ENCODE data around the gene AQP5. TPM values are rescaled to one million over a fixed set of nuclear protein-coding genes. Genes with fewer than 3 reads are reported as not detected.

The AQP5 gene
- polyA plus RNA-seq (ENCODE audit: insufficient read length): 0.22 TPM

DNA sequence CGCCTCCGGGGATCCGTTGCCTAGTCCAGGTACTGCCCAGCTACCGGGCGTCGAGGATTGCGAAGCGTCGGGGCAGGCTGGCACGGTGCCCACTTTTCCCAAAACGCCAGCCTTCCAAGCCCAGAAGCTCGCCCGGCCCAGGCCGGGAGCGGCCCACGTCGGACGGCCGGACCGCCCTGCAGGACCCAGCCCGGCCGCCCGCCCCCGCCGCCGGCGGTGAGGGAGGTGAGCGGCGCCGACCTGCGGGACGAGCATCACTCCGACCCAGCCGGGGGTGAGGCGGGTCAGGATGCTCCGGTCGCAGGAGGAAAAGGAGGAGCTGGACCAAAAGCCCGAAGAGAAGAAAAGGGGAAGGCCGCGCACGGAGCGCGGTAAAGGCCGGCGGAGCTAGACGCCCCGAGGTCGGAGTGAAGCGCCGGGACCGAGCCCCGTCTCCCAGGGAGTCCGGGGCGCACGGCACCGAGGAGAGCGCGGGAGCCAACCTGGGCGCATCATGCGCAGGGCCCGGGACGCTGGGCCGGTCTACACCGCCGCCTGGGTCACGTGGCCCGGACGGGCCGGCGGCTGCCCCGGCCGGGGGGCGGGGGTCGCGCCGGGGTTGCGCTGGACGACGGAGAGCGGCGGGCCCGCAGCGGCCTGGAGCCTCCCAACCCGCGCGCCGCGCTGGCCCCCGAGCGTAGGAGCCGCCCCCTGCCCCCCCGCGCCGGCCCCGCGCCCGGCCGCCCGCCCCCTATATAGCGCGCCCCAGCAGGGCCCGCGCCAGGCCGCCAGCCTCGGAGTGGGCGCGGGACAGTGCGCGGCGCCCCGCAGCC is at the start of gene AQP5:
TSS of gene AQP5 (plus strand) at position 762 of the 812 bp plus-strand sequence. CDS start 146 bp downstream, outside the sequence.
- DNase-seq: no peak

- DNase-seq: no peak
Observed at GRCh38 chr12:49912345-49913255, 49.1 kb upstream of the AQP5 start.

DNA sequence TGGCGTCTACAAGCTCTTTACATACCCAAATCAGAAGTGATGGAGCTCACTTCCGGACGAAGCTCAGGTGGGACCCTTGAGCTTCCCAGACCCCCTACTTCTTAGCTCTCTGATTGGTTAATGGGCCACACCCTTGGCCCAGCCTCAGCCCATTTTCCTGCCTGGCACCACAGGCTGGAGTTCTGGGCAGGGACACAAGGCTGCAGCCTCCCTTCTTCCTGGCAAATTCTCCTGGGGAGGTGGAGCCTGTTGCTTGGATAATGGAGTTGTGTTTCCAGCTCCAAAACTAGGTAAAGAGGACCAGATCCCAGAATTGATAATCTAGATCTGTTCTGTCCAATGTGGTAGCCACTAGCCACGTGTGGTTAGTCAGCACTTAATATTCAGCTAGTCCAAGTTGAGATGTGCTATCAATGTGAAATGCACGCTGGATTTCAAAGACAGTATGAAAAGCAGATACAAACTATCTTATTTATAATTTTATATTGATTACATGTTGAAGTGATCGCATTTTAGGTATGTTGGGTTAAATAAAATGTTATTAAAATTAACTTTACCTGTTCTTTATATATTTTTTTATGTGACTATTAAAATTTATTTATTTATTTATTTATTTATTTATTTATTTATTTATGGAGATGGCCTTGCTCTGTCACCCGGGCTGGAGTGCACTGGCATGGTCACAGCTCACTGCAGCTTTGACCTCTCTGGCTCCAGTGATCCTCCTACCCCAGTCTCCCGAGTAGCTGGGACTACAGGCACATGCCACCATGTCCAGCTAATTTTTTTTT is 45.3 kb upstream of the AQP5 start:
- no peak for DNase-seq

- DNase-seq: no peak
Observed at GRCh38 chr12:49917166-49917787, 44.4 kb upstream of the AQP5 start.

- no peak for DNase-seq
Observed at GRCh38 chr12:49917788-49918173, 43.9 kb upstream of the AQP5 start.

- DNase-seq: no peak
Observed at GRCh38 chr12:49920241-49920914, 41.3 kb upstream of the AQP5 start.

DNA sequence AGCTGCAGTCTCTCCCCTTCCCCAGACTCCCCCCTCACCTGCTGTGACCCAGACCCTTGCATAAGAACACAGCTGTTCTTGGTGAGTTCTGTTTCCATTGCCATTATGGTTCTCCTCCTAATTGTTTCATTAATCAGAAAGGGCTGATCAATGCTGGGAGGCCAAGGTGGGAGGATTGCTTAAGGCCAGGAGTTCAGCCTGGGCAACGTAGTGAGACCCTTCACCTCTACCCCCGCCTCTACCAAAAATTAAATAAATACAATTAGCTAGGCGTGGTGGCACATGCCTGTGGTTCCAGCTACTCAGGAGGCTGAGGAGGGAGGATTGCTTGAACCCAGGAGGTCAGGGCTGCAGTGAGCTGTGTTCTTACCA is 40.8 kb upstream of the AQP5 start:
- DNase-seq: no peak

DNA sequence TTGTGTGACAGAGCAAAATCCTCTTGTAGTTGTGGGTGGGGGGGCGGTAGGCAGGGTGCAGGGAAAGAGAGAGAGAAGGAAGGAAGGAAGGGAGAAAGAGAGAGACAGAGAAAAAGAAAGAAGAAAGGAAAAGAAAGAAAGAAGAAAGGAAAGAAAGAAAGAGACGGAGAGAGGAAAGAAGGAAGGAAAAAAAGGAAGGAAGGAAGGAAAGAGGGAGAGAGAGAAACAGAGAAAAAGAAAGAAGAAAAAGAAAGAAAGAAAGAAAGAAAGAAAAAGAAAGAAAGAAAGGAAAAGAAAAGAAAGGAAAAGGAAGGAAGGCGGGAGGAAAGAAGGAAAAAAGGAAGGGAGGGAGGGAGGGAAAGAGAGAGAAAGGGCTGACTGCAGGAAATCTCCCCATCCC is 40.4 kb upstream of the AQP5 start:
- no peak for DNase-seq

DNA sequence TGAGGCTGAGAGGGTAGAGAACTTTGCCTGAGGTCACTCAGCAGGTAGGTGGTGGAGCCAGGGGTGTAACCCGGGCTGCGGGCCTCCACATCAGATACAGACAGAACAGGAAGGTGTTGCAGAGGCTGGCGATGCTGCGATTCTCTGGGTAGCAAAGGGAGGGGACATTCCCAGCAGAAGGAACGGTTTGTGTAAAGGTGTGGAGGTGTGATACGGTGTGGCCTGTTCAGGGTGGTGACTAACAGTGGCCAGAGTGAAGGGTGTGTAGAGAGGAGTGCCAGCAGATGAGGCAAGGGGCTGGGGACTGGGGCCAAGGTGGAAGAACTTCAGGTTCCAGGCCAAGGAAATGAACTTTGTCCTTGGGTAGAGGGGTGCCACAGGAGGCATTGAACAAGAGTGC is 39.7 kb upstream of the AQP5 start:
- DNase-seq: no peak

DNA sequence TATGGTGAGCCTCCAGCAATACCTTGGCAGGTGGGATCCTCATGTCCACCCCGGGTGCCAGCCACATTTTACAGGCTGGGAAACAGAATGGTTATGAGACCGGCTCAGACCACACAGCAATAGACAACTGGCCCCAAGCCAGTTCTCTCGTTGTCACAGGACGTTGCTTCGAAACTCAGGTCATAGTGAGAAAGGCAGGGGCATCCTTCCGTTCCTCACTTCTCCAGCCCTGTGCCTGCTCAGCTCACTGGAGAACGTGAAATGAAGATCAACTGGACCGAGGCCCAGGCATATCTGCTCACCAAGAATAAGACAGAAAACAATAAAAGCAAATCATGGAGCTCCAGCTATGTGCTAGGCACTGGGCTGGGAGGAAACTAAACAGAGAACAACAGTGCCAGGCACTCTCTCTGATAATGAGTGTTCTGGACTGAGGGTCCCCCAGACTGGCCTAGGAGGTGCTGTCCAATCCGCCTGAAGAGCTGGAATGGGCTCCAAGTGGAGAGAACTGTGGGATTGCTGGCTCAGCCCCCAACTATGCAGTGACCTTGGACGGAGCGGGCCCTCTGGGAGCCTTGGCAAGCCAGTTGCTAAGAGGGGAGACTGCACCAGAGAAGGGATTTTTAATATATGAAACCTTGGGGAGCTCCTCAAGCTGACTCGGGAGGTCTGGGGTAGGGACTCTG is 39.2 kb upstream of the AQP5 start:
- no peak for DNase-seq

GRCh38 chr12:49923035-49923644 is 38.5 kb upstream of the AQP5 start:
- DNase-seq: no peak

GRCh38 chr12:49923880-49924556 is 37.7 kb upstream of the AQP5 start:
- DNase-seq: no peak

- DNase-seq: no peak
Observed at GRCh38 chr12:49924628-49925246, 36.9 kb upstream of the AQP5 start.

- no peak for DNase-seq
Observed at GRCh38 chr12:49925433-49926204, 36.1 kb upstream of the AQP5 start.

GRCh38 chr12:49928471-49928870 is 33.2 kb upstream of the AQP5 start:
- DNase-seq: no peak

DNA sequence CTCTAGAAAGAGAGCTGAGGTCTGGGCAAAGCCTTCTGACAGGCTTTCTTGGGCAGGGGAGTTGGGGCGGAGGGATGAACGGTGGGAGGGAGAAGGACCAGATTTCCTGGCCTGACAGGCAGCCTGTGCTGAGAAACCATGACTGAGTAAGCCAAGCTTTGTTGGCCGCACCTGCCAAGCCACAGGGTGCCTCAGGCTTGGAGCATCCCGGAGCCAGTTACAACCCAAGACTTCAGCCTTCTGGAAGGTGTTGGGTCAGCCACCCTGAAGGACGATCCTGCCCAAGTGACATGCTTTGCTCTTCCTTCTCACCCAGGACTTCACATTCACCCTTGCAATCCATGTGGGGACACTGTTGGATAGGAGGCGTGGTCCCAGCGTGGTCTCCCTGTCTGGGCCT is 32.1 kb upstream of the AQP5 start:
- no peak for DNase-seq

DNA sequence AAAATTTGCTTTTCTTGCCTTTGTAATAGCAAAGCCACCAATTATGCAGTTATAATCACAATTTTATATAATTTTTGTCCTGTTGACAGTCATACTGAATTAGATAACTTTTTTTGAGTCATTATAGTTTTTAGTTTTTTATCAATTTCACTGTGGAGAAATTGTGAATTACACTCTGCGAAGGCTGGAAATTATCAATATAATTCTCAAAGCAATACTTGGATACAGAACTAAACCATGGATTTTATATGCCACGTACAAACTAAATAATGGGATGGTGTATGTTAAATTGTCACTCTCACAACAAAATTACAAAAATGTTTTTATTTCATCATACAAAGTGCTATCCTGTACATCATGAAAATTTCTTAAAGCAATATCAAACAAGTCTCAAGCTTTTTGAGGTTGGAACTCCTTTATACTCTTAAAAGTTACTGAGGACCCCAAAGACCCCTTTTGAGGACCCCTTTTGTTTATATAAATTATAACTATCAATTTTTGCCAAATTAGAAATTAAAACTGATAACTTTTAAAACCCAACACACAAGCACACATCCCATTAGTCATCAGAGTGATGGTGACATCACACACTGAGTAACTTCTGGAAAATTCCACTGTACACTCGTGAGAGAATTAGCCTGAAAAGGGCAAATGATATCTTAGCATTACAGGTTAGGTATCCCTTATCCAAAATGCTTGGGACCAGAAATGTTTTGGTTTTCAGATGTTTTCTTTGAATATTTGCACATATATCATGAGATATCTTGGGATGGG is 31.0 kb upstream of the AQP5 start:
- no peak for DNase-seq

DNA sequence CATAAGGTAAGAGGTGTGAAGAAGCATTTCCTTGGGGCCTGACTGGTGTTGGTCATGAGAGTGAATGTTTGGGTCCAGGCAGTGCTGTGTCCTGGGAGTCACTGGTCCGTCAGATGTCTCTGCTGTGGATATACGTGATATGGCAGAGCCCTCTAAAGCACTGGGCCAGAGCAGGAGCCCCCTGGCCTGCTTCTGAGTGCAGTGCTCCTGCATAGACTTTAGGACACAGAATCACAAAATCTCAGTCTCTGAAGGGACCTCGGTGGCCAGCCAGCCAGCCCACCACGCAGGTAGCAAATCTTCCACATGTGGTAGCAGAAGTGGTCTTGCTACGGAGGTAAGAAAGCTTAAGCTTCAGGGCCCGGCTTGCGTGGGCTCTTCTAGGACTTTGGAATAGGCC is 29.6 kb upstream of the AQP5 start:
- no peak for DNase-seq
